KMS-11 (cell line): ENCODE measurements around the gene GRK2.

ENCODE experiments used
- H2AFZ ChIP-seq: fragments of 200-600 bp; sonication (generic); 2 replicates; pipeline ENCODE4 v1.6.1; 2016; ENCODE audit warnings: antibody characterized with exemption, mixed run types, low read depth
- H3K27ac ChIP-seq: fragments of 200-600 bp; sonication (generic); 2 replicates; pipeline ENCODE4 v1.6.1; 2016; ENCODE audit warnings: mild to moderate bottlenecking, mixed run types
- H3K27me3 ChIP-seq: fragments of 200-600 bp; sonication (generic); 2 replicates; pipeline ENCODE4 v1.6.1; 2017; ENCODE audit warnings: mild to moderate bottlenecking, low read depth, mixed run types, moderate library complexity; ENCODE audit not compliant: insufficient read depth
- H3K36me3 ChIP-seq: fragments of 200-600 bp; sonication (generic); 2 replicates; pipeline ENCODE4 v1.6.1; 2017; ENCODE audit warnings: mild to moderate bottlenecking, mixed run types; ENCODE audit not compliant: insufficient read depth
- H3K4me1 ChIP-seq: fragments of 200-600 bp; sonication (generic); 2 replicates; pipeline ENCODE4 v1.6.1; 2016; ENCODE audit warnings: mild to moderate bottlenecking, low read depth, mixed run types; ENCODE audit not compliant: poor library complexity, severe bottlenecking
- H3K4me2 ChIP-seq: fragments of 200-600 bp; sonication (generic); 2 replicates; pipeline ENCODE4 v1.7.0; 2016; ENCODE audit warnings: mild to moderate bottlenecking, mixed run types
- H3K4me3 ChIP-seq: fragments of 200-600 bp; sonication (generic); IDR thresholded peaks from 2 replicates; pipeline ENCODE4 v1.6.1; 2017; ENCODE audit warnings: low read depth, low read length, mixed read lengths; ENCODE audit not compliant: insufficient read depth
- H3K79me2 ChIP-seq: fragments of 200-600 bp; sonication (generic); 2 replicates; pipeline ENCODE4 v1.6.1; 2016; ENCODE audit warnings: low read depth, mixed run types; ENCODE audit not compliant: insufficient read depth
- H3K9ac ChIP-seq: fragments of 200-600 bp; sonication (generic); 2 replicates; pipeline ENCODE4 v1.6.1; 2016; ENCODE audit warnings: mild to moderate bottlenecking, mixed run types
- H4K20me1 ChIP-seq: fragments of 200-600 bp; sonication (generic); 2 replicates; pipeline ENCODE4 v1.6.1; 2016; ENCODE audit warnings: mild to moderate bottlenecking, mixed run types; ENCODE audit not compliant: insufficient read depth
- CTCF ChIP-seq: fragments of 200-600 bp; sonication (generic); conservative IDR thresholded peaks from 2 replicates; pipeline ENCODE4 v1.6.1; 2017; ENCODE audit warnings: low read depth, mild to moderate bottlenecking, antibody characterized with exemption, low read length, moderate library complexity, mixed read lengths

The GRK2 gene

GRCh38 chr11:67283481-67283963 lies 17.2 kb downstream of the GRK2 start:
- H3K4me1 ChIP-seq, result peaks cover 23% of the 10 kb centered on the region
- no peak overlapping the region for H3K27ac ChIP-seq
- no peaks in the 10 kb centered on the region for H3K79me2 ChIP-seq
- peaks cover 7% of the 10 kb centered on the region; the same call in 1 of the 2 replicates for H3K36me3 ChIP-seq
- no peak overlapping the region for H3K4me2 ChIP-seq
- TF ChIP-seq CTCF, result no peak
- no peaks in the 10 kb centered on the region for H4K20me1 ChIP-seq
- H2AFZ ChIP-seq, result no peak overlapping the region
- H3K4me3 ChIP-seq, result no peak overlapping the region
- H3K27me3 ChIP-seq, result no peaks in the 10 kb centered on the region
- no peak overlapping the region for H3K9ac ChIP-seq

- Histone ChIP-seq H3K4me2 (no peak overlapping the region), H4K20me1 (no peaks in the 10 kb centered on the region), H3K79me2 (peaks cover 4% of the 10 kb centered on the region), H3K27ac (no peak overlapping the region), H3K9ac (no peak overlapping the region), H3K27me3 (no peaks in the 10 kb centered on the region), H2AFZ (no peak overlapping the region), H3K4me1 (peaks cover 21% of the 10 kb centered on the region), H3K4me3 (no peak overlapping the region), H3K36me3 (peaks cover 7% of the 10 kb centered on the region; the same call in 1 of the 2 replicates)
- TF ChIP-seq CTCF, result no peak
Observed at GRCh38 chr11:67284811-67285540, 18.7 kb downstream of the GRK2 start.

- Histone ChIP-seq H3K79me2 (peaks cover 13% of the 10 kb centered on the region), H3K27ac (no peak overlapping the region), H3K4me2 (no peak overlapping the region), H3K36me3 (0 out of 2 replicates have a peak, but pooled peaks cover 2% of the 10 kb centered on the region), H4K20me1 (no peaks in the 10 kb centered on the region), H2AFZ (no peak overlapping the region), H3K27me3 (no peaks in the 10 kb centered on the region), H3K9ac (no peak overlapping the region), H3K4me1 (peaks cover 27% of the 10 kb centered on the region), H3K4me3 (no peak overlapping the region)
- TF ChIP-seq CTCF, result no peak
Observed at GRCh38 chr11:67285541-67286498, 19.5 kb downstream of the GRK2 start.

GRCh38 chr11:67286621-67287333 lies 20.5 kb downstream of the GRK2 start:
- Histone ChIP-seq H4K20me1 (no peaks in the 10 kb centered on the region), H3K4me3 (no peak overlapping the region), H3K27me3 (no peaks in the 10 kb centered on the region), H3K9ac (no peak overlapping the region; the same call in 1 of the 2 replicates), H3K4me2 (no peak overlapping the region), H3K36me3 (0 out of 2 replicates have a peak, but pooled peaks cover 2% of the 10 kb centered on the region), H3K4me1 (peaks cover 27% of the 10 kb centered on the region), H3K79me2 (peaks cover 16% of the 10 kb centered on the region), H2AFZ (no peak overlapping the region), H3K27ac (peak overlapping the region; percentile 100)
- no peak for TF ChIP-seq CTCF
